HCT116 (cell line): ENCODE measurements around the gene LAMB4.

ENCODE experiments used
- CBX3 ChIP-seq: IDR thresholded peaks from 2 replicates; pipeline ENCODE4 v1.6.1; 2012; ENCODE audit warnings: low read depth
- POLR2AphosphoS5 ChIP-seq: IDR thresholded peaks from 2 replicates; pipeline ENCODE4 v1.6.1; 2011; ENCODE audit warnings: mild to moderate bottlenecking, low read depth, low read length, moderate library complexity
- TCF7L2 ChIP-seq: IDR thresholded peaks from 2 replicates; pipeline ENCODE4 v1.7.0; 2011; ENCODE audit warnings: borderline replicate concordance, inconsistent platforms; ENCODE audit not compliant: insufficient read depth, insufficient read length; ENCODE audit errors: extremely low read depth
- TF ChIP-seq, protein P1 (sequence below): IDR thresholded peaks from 2 replicates; pipeline ENCODE4 v1.6.1; 2012
- TF ChIP-seq, protein P2 (sequence below): IDR thresholded peaks from 2 replicates; pipeline ENCODE4 v1.6.1; 2012

DNA sequence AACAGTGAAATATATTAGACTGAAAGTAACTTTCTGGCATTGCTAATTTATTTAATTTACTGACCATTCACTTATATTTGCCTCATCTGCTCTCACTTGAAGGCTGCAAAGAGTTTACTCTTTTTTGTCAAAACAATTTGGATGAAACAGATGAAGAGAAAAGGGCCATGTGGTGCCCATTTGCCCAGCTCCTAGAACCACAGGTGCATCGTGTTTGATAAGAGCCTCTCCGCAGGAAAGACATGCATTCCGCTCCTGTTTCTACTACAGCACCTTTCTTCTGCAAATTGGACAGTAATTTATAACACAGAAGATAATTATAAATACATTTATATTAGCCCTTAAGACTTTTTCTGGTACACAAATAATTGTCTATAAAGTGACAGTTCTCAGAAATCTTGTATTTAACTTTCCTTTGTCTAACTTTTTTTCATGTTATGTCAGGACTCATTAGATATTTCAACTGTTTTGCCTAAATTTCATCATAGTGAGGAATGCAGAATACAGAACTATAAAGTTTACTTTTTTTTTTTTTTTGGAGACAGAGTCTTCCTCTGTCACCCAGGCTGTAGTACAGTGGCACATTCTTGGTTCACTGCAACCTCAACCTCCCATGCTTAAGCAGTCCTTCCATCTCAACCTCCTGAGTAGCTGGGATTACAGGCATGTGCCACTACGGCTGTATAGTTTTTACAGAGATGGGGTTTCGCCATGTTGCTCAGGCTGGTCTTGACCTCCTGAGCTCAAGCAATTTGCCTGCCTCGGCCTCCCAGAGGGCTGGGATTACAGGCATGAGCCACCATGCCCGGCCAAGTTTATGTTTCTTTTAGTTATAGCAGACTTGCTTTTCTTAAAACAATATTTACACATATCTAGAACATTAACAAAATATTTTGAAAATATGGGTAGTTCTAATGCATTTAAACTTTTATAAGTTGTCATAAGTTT is 869 bp downstream of the LAMB4 start:
- TF ChIP-seq, protein P1, sequence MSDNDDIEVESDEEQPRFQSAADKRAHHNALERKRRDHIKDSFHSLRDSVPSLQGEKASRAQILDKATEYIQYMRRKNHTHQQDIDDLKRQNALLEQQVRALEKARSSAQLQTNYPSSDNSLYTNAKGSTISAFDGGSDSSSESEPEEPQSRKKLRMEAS, result no peak
- TF ChIP-seq CBX3 (no peak), TCF7L2 (no peak), POLR2AphosphoS5 (no peak)
- TF ChIP-seq, protein P2, sequence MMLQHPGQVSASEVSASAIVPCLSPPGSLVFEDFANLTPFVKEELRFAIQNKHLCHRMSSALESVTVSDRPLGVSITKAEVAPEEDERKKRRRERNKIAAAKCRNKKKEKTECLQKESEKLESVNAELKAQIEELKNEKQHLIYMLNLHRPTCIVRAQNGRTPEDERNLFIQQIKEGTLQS, result no peak
